SU-DHL-6 (cell line): ENCODE measurements around the gene GALNT15.

Experiments
- H2AFZ ChIP-seq: fragments of 200-600 bp; sonication (generic); 2 replicates; pipeline ENCODE4 v1.6.1; 2014; ENCODE audit warnings: low read depth, mild to moderate bottlenecking, moderate library complexity, mixed read lengths, antibody characterized with exemption, low read length; ENCODE audit not compliant: severe bottlenecking
- H3F3A ChIP-seq: fragments of 200-600 bp; shearing (Covaris generic); 2 replicates; pipeline ENCODE4 v1.6.0; 2016; ENCODE audit warnings: antibody characterized with exemption, mild to moderate bottlenecking; ENCODE audit not compliant: insufficient read depth
- H3K27ac ChIP-seq: fragments of 200-600 bp; sonication (generic); 2 replicates; pipeline ENCODE4 v1.5.1; 2016; ENCODE audit warnings: low read depth, mild to moderate bottlenecking, low read length, moderate library complexity, mixed read lengths
- H3K27me3 ChIP-seq: fragments of 200-600 bp; sonication (generic), shearing (Covaris generic); 2 replicates; pipeline ENCODE4 v1.6.0; 2014; ENCODE audit warnings: mild to moderate bottlenecking, low read length
- H3K36me3 ChIP-seq: fragments of 200-600 bp; sonication (generic); 2 replicates; pipeline ENCODE4 v1.6.1; 2014; ENCODE audit warnings: mild to moderate bottlenecking, low read length, mixed read lengths
- H3K4me2 ChIP-seq: fragments of 300-600, 200-600 bp; shearing (Covaris generic), sonication (generic); 2 replicates; pipeline ENCODE4 v1.6.0; 2014; ENCODE audit warnings: low read length, low read depth, mild to moderate bottlenecking; ENCODE audit not compliant: poor library complexity, severe bottlenecking
- H3K4me3 ChIP-seq: fragments of 200-600 bp; sonication (generic); 2 replicates; pipeline ENCODE4 v1.5.1; 2014; ENCODE audit warnings: antibody characterized with exemption, low read length, mild to moderate bottlenecking, mixed read lengths; ENCODE audit not compliant: insufficient read depth, poor library complexity, severe bottlenecking
- H3K79me2 ChIP-seq: fragments of 200-600 bp; sonication (generic); 2 replicates; pipeline ENCODE4 v1.6.1; 2014; ENCODE audit warnings: mild to moderate bottlenecking, low read length, moderate library complexity; ENCODE audit not compliant: insufficient read depth
- H3K9ac ChIP-seq: fragments of 200-600 bp; sonication (generic); 2 replicates; pipeline ENCODE4 v1.7.0; 2014; ENCODE audit warnings: mild to moderate bottlenecking, low read length
- H3K9me2 ChIP-seq: fragments of 200-600 bp; sonication (generic); replicated peaks from 2 replicates; pipeline ENCODE4 v1.6.1; 2014; ENCODE audit warnings: low read length; ENCODE audit not compliant: insufficient read depth
- H3K9me3 ChIP-seq: fragments of 200-600 bp; sonication (generic); 2 replicates; pipeline ENCODE4 v1.6.1; 2014; ENCODE audit warnings: low read length, mixed read lengths; ENCODE audit not compliant: insufficient read depth
- H4K20me1 ChIP-seq: fragments of 200-600 bp; sonication (generic); 2 replicates; pipeline ENCODE4 v1.6.1; 2014; ENCODE audit warnings: low read depth, mild to moderate bottlenecking, antibody characterized with exemption, low read length, moderate library complexity, mixed read lengths
- EZH2phosphoT487 ChIP-seq: fragments of 200-600 bp; sonication (generic), shearing (Covaris generic); conservative IDR thresholded peaks from 2 replicates; pipeline ENCODE4 v1.6.1; 2018; ENCODE audit warnings: mild to moderate bottlenecking, antibody characterized with exemption, low read length, moderate library complexity, mixed read lengths
- TF ChIP-seq, protein P1 (sequence below): fragments of 200-600 bp; sonication (generic); IDR thresholded peaks from one replicate; pipeline ENCODE4 v1.5.1; 2017; ENCODE audit warnings: antibody characterized with exemption, mild to moderate bottlenecking, low read length, moderate library complexity; ENCODE audit not compliant: insufficient read depth, poor library complexity, severe bottlenecking

GALNT15 gene

DNA sequence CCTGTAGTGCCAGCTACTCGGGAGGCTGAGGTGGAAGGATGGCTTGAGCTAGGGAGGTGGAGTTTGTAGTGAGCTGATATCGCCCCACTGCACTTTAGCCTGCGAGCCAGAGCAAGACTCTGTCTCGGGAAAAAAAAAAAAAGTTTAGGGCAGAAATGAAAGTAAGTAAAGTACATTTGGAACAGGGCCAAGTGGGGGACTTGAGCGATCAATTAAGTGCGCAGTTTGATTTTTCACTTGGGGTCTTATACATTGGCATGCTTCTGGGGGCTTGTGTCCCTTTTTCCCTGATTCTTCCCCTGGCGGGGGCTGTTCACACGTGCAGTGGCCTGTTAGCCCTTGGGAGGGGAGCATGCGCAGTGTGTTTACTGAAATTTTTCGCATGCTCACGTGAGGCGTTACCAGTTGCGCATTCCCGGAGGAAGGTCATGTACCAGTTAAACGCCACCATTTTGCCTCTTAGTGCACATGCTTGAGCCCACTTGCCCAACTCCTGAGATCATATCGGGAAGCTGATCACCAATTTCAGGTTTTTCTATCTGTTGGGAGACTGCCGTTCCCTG is 42.0 kb downstream of the GALNT15 start:
- H3K36me3 ChIP-seq: no peaks in the 10 kb centered on the region
- no peak overlapping the region for H3K9ac ChIP-seq
- no peak overlapping the region for H2AFZ ChIP-seq
- no peaks in the 10 kb centered on the region for H3K27me3 ChIP-seq
- no peaks in the 10 kb centered on the region for H3K9me2 ChIP-seq
- no peaks in the 10 kb centered on the region for H3F3A ChIP-seq
- no peaks in the 10 kb centered on the region for H4K20me1 ChIP-seq
- no peak for TF ChIP-seq EZH2phosphoT487
- TF ChIP-seq, protein P1, sequence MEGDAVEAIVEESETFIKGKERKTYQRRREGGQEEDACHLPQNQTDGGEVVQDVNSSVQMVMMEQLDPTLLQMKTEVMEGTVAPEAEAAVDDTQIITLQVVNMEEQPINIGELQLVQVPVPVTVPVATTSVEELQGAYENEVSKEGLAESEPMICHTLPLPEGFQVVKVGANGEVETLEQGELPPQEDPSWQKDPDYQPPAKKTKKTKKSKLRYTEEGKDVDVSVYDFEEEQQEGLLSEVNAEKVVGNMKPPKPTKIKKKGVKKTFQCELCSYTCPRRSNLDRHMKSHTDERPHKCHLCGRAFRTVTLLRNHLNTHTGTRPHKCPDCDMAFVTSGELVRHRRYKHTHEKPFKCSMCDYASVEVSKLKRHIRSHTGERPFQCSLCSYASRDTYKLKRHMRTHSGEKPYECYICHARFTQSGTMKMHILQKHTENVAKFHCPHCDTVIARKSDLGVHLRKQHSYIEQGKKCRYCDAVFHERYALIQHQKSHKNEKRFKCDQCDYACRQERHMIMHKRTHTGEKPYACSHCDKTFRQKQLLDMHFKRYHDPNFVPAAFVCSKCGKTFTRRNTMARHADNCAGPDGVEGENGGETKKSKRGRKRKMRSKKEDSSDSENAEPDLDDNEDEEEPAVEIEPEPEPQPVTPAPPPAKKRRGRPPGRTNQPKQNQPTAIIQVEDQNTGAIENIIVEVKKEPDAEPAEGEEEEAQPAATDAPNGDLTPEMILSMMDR: no peak
- no peaks in the 10 kb centered on the region for H3K9me3 ChIP-seq
- no peak overlapping the region for H3K27ac ChIP-seq
- H3K4me3 ChIP-seq: no peak overlapping the region
- no peak overlapping the region for H3K4me2 ChIP-seq
- H3K79me2 ChIP-seq: no peaks in the 10 kb centered on the region

DNA sequence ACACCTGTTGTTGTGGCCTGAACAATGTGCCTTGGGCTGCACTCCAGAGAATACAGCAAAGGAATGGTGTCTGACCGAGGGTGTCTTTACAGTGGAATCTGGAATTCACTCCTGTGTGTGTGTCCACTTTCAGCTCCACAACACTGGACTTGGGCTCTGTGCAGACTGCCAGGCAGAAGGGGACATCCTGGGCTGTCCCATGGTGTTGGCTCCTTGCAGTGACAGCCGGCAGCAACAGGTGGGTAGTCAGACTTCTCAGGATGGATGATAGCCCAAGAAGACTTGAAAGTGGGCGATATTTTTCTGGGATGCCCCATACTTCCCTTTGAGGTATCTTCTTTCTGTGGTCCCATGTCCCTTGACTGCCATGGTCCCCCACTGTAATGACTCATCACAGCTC is 45.3 kb downstream of the GALNT15 start:
- H3K9me2 ChIP-seq: no peaks in the 10 kb centered on the region
- H3K9ac ChIP-seq: no peak overlapping the region
- no peaks in the 10 kb centered on the region for H3K27me3 ChIP-seq
- H3K36me3 ChIP-seq: no peaks in the 10 kb centered on the region
- H4K20me1 ChIP-seq: no peaks in the 10 kb centered on the region
- no peak overlapping the region for H3K27ac ChIP-seq
- H3K79me2 ChIP-seq: no peaks in the 10 kb centered on the region
- no peak overlapping the region for H3K4me3 ChIP-seq
- H2AFZ ChIP-seq: no peak overlapping the region
- no peaks in the 10 kb centered on the region for H3K9me3 ChIP-seq
- H3K4me2 ChIP-seq: no peak overlapping the region
- no peak for TF ChIP-seq EZH2phosphoT487
- TF ChIP-seq, protein P1: no peak
- no peaks in the 10 kb centered on the region for H3F3A ChIP-seq

DNA sequence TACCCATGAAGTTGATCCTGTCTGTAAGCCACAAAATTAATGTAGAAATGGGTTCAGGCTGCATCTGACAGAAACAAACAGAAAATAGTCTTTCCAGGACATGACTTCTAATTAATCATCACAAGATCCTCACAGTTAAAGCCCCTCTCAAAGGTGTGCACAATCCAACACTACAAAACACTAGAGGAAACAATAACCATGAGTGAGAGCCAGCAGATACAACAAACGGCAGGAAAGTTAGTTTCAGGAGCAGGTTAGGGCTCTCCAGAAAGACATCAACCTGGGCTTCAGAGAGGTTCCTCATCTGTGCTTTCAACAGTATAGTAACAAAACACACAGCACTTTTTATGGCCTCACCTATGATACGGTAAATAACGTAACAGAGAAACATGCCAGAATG is 47.5 kb downstream of the GALNT15 start:
- Histone ChIP-seq H3K79me2 (no peaks in the 10 kb centered on the region), H3K27ac (no peak overlapping the region), H2AFZ (no peak overlapping the region), H3K4me3 (no peak overlapping the region), H3K36me3 (no peaks in the 10 kb centered on the region), H3K27me3 (no peaks in the 10 kb centered on the region), H3K9me3 (no peaks in the 10 kb centered on the region), H3F3A (no peaks in the 10 kb centered on the region), H3K9ac (no peak overlapping the region), H3K9me2 (no peaks in the 10 kb centered on the region), H3K4me2 (no peak overlapping the region), H4K20me1 (no peaks in the 10 kb centered on the region)
- no peak for TF ChIP-seq EZH2phosphoT487
- TF ChIP-seq, protein P1: no peak

DNA sequence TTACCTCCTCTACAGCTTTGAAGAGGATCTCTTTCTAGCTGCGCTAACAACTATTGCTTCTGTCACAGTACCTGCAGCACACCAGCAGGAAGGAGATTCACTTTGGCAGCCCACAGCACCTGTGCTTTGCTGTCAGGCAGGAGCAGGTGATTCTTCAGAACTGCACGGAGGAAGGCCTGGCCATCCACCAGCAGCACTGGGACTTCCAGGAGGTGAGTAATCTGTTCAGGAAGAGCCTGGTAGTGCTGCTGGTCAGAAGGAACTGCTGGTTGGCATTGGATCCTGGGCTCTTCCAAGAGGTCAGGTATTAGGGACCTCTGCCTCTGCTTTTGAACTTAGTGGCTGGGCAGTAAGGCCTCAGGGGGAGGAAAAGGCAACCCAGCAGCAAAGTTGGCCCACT is 48.1 kb downstream of the GALNT15 start:
- H3K27ac ChIP-seq: no peak overlapping the region

More for the DNA sequence above, 48.1 kb downstream of the GALNT15 start:
- H3K9me3 ChIP-seq: no peaks in the 10 kb centered on the region
- H3K9me2 ChIP-seq: no peaks in the 10 kb centered on the region
- H4K20me1 ChIP-seq: no peaks in the 10 kb centered on the region
- H3K36me3 ChIP-seq: no peaks in the 10 kb centered on the region
- H3K79me2 ChIP-seq: no peaks in the 10 kb centered on the region
- no peaks in the 10 kb centered on the region for H3K27me3 ChIP-seq
- no peak overlapping the region for H3K4me2 ChIP-seq
- TF ChIP-seq, protein P1: no peak
- TF ChIP-seq EZH2phosphoT487: no peak
- H3K9ac ChIP-seq: no peak overlapping the region
- no peaks in the 10 kb centered on the region for H3F3A ChIP-seq
- H2AFZ ChIP-seq: no peak overlapping the region
- H3K4me3 ChIP-seq: no peak overlapping the region
